PFSK-1 (cell line): ENCODE results near the gene OSGIN1.

Experiments
- FOXP2 ChIP-seq: optimal IDR thresholded peaks from 2 replicates; pipeline ENCODE3; 2011; ENCODE audit warnings: borderline replicate concordance, control low read depth, inconsistent platforms; ENCODE audit not compliant: insufficient read depth; ENCODE audit errors: extremely low read length, extremely low read depth
- POLR2AphosphoS5 ChIP-seq: IDR thresholded peaks from 2 replicates; pipeline ENCODE4 v1.6.1; 2012; ENCODE audit warnings: low read depth, mild to moderate bottlenecking, control low read depth, low read length, moderate library complexity
- SIN3A ChIP-seq: IDR thresholded peaks from 2 replicates; pipeline ENCODE4 v1.6.1; 2012; ENCODE audit warnings: mild to moderate bottlenecking, low read length, moderate library complexity, borderline replicate concordance; ENCODE audit not compliant: insufficient read depth
- TAF1 ChIP-seq: IDR thresholded peaks from 2 replicates; pipeline ENCODE4 v1.6.1; 2012; ENCODE audit warnings: low read length, control low read depth, borderline replicate concordance; ENCODE audit not compliant: insufficient read depth
- TF ChIP-seq, protein P1 (sequence below), 2 experiments: IDR thresholded peaks; 2 replicates each; pipeline versions ENCODE4 v1.6.1 to v1.8.0; 2011 to 2012; ENCODE audit warnings: low read depth in 2 of 2, low read length in 2 of 2, control low read depth in 1 of 2, inconsistent platforms in 1 of 2, mild to moderate bottlenecking in 1 of 2, moderate library complexity in 1 of 2; ENCODE audit not compliant: insufficient read depth in 1 of 2

DNA sequence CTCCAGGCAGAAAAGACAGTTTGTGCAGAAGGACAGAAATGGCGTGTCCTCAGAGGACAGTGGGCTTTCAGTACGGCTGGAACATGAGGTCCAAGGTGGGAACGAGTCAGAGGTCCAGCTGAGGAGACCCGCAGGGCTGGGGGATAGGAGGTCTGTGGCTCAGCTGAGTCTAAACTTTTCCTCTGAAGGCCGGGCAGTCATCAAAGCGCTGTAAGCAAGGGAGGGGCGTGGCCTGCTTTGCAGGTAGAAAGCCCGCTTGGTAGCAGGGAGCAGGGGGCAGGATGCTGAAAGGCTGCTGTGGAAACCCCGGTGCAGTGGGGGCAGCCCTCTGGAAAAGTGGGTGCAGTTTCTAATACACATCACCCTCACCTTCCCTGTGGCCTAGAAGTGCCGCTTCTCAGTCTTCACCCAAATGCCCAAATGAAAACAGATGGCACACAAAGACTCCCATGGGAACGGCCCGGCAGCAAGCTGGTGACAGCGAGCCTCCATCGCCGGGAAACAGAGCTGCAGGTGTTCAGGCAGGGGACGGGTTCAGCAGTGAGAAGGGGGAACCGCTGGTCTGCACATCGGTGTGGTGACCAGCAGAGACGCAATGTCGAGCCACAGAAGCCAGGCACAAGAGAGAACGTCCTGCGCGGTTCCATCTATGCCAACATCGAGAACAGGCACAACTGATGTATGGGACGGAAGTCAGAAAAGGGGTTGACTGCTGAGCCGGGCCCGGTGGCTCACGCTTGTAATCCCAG lies 12.2 kb upstream of the OSGIN1 start:
- TF ChIP-seq POLR2AphosphoS5, result no peak
- no peak for TF ChIP-seq TAF1
- TF ChIP-seq, protein P1, sequence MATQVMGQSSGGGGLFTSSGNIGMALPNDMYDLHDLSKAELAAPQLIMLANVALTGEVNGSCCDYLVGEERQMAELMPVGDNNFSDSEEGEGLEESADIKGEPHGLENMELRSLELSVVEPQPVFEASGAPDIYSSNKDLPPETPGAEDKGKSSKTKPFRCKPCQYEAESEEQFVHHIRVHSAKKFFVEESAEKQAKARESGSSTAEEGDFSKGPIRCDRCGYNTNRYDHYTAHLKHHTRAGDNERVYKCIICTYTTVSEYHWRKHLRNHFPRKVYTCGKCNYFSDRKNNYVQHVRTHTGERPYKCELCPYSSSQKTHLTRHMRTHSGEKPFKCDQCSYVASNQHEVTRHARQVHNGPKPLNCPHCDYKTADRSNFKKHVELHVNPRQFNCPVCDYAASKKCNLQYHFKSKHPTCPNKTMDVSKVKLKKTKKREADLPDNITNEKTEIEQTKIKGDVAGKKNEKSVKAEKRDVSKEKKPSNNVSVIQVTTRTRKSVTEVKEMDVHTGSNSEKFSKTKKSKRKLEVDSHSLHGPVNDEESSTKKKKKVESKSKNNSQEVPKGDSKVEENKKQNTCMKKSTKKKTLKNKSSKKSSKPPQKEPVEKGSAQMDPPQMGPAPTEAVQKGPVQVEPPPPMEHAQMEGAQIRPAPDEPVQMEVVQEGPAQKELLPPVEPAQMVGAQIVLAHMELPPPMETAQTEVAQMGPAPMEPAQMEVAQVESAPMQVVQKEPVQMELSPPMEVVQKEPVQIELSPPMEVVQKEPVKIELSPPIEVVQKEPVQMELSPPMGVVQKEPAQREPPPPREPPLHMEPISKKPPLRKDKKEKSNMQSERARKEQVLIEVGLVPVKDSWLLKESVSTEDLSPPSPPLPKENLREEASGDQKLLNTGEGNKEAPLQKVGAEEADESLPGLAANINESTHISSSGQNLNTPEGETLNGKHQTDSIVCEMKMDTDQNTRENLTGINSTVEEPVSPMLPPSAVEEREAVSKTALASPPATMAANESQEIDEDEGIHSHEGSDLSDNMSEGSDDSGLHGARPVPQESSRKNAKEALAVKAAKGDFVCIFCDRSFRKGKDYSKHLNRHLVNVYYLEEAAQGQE (IDR thresholded peaks at IDR 0.05; ENCODE audit: insufficient read depth in 1 of 2, low read depth in 2 of 2, low read length in 2 of 2), result no peak
- no peak for TF ChIP-seq SIN3A
- no peak for TF ChIP-seq FOXP2
